Measurements from ENCODE around the gene TOB1.

Gene TOB1

DNA sequence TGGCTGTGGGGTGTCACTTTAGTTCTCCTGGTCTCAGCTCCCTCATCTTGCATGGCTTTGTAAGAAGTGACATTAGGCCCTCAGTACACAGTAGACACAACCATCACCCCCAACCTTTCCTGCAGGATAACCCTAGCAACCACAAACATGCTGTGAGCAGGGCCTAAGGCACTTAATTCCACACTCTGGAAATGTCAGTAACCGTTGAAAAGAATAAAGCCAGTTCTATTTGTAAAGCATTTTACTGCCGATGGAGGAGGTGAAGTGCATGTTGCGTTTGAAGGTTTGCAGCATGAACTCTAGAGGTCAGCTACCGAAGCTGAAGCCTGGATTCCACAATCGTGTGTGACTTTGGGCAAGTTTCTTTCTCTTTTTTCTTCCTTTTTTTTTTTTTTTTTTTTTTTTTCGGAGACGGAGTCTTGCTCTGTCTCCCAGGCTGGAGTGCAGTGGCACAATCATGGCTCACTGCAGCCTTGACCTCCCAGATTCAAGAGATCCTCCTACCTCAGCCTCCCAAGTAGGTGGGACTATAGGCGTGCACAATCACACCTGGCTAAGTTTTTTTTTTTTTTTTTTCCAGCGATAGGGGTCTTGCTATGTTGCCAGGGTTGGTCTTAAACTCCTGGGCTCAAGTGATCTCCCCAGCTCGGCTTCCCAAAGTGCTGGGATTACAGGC, 26.1 kb upstream of the TOB1 start:
- no peak for TF ChIP-seq CTCF (IDR thresholded peaks at IDR 0.05; ENCODE audit: low read depth, low read length)
- no peak for DNase-seq (ENCODE audit: extremely low read depth, low read depth)

DNA sequence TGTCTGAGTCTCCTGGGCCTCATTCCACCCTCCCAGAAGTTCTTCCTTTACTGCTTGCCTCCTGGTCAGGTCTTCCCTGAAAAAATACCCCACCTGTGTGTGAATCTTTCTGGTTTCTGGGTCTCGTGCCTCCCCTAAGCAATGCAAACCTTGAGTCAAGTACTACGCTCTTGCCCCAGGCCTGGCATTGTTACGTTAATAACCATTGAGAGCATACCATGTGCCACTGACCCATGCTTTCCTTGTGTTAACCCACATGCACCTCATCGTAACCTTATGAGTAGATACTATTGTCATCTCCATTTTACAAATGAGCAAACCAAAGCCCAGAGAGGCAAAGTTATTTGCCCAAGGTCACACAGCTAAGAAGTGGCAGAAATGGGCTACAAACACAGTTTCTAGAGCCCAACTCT, 25.4 kb upstream of the TOB1 start:
- TF ChIP-seq CTCF (IDR thresholded peaks at IDR 0.05; ENCODE audit: low read depth, low read length) = no peak
- no peak for DNase-seq (ENCODE audit: extremely low read depth, low read depth)

DNA sequence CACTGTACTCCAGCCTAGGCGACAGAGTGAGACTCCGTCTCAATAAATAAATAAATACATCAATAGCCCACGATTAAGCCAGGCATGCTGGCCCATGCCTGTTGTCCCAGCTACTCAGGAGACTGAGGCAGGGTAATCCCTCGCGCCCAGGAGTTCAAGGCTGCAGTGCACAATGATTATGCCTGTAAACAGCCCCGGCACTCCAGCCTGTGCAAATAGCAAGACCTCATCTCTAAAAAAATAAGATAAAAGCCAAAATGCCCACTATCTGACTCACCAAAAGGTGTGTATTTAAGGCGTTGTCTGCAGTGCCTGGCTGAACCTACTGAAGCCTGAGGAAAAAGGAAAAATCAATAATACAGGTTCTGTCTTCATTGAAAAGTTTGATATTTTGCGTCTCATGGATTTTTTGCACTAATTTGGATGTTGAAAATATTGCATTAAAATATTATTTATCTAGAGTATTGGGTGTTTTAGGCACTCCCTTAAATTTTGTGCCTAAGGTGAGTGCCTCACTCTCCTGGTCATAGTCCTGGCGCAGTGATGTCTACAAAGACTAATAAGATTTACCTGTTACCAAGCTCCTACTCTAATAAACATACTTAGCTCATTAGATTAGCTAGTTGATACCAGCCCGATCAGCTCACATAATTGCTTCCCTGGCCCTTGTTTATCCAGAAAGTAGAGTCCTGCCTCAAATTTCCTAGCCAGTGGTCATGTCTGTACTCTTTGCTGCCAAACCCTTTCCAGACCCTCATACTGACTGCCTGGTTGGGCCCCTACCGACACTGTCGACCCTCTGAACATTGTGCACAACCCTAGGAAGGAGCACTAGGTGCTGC, 24.7 kb upstream of the TOB1 start:
- no peak for TF ChIP-seq CTCF (IDR thresholded peaks at IDR 0.05; ENCODE audit: low read depth, low read length)
- DNase-seq (ENCODE audit: extremely low read depth, low read depth) = no peak

DNA sequence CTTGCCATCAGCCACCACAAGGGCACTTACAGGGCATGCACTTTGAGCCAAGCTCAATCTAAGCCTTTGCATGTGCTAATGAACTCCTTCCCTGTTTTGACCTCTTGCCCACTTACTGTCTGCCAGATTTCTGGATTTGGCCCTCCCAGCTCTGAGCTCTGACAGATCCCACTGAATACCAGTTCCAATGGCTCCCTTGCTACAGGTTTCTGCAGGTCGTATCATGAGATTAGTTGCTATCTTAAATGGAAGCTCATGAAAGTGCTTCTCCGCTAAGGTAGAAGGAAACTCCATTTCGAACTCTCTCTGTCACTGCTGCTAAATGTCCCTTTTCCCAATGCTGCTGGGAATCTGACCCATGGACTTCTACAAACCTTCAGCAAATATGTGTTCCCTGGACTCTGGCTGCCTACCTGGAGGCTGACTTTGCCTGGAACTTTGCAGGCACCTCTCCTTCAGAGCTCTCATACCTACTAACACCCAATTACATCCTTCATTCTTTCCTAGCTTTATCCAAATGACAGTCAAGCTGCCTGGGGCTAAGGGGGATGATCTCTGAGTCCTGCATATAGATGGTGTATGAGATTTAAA, 23.5 kb upstream of the TOB1 start:
- DNase-seq (ENCODE audit: extremely low read depth, low read depth) = no peak
- no peak for TF ChIP-seq CTCF (IDR thresholded peaks at IDR 0.05; ENCODE audit: low read depth, low read length)

GRCh38 chr17:50887705-50888245, 21.6 kb upstream of the TOB1 start:
- DNase-seq (ENCODE audit: extremely low read depth, low read depth) = no peak
- no peak for TF ChIP-seq CTCF (IDR thresholded peaks at IDR 0.05; ENCODE audit: low read depth, low read length)

GRCh38 chr17:50884439-50885311, 18.5 kb upstream of the TOB1 start:
- no peak for TF ChIP-seq CTCF (IDR thresholded peaks at IDR 0.05; ENCODE audit: low read depth, low read length)
- DNase-seq (ENCODE audit: extremely low read depth, low read depth) = no peak

All from AG09319 (cell line).